GM23338 (cell line): ENCODE results near the gene IL26. TPM values are rescaled to one million over a fixed set of nuclear protein-coding genes. Genes with fewer than 3 reads are reported as not detected.

ENCODE experiments used
- ATAC-seq: fragments of 200-7000 bp; cut with Tn5 transposase; 3 replicates; pipeline ENCODE4 v1.9.1; 2020
- DNase-seq: peaks from one replicate; pipeline ENCODE4 v3.0.0-alpha.2; 2015; ENCODE audit warnings: low spot score
- H2AFZ ChIP-seq: fragments of 200-600 bp; sonication (generic); 2 replicates; pipeline ENCODE4 v1.8.0; 2016; ENCODE audit warnings: antibody characterized with exemption, mild to moderate bottlenecking, moderate library complexity
- H3F3A ChIP-seq: fragments of 200-600 bp; sonication (generic); replicated peaks from 2 replicates; pipeline ENCODE4 v1.8.0; 2017; ENCODE audit warnings: antibody characterized with exemption, mixed run types, low read depth
- H3K27ac ChIP-seq: fragments of 200-600 bp; sonication (generic); 2 replicates; pipeline ENCODE4 v1.6.1; 2016; ENCODE audit warnings: low read depth
- H3K27me3 ChIP-seq: fragments of 200-600 bp; sonication (generic); 2 replicates; pipeline ENCODE4 v1.8.0; 2016; ENCODE audit warnings: mild to moderate bottlenecking, mixed run types, moderate library complexity; ENCODE audit not compliant: insufficient read depth
- H3K36me3 ChIP-seq: fragments of 200-600 bp; sonication (generic); 2 replicates; pipeline ENCODE4 v1.8.0; 2016; ENCODE audit warnings: mild to moderate bottlenecking; ENCODE audit not compliant: insufficient read depth
- H3K4me1 ChIP-seq: fragments of 200-600 bp; sonication (generic); 2 replicates; pipeline ENCODE4 v1.8.0; 2016; ENCODE audit warnings: mild to moderate bottlenecking, moderate library complexity; ENCODE audit not compliant: insufficient read depth
- H3K4me2 ChIP-seq: fragments of 200-600 bp; sonication (generic); 2 replicates; pipeline ENCODE4 v1.7.1; 2017; ENCODE audit warnings: mixed run types
- H3K4me3 ChIP-seq: fragments of 200-600 bp; sonication (generic); 2 replicates; pipeline ENCODE4 v1.6.1; 2016; ENCODE audit warnings: mixed run types
- H3K79me2 ChIP-seq: fragments of 200-600 bp; sonication (generic); replicated peaks from 2 replicates; pipeline ENCODE4 v1.8.0; 2017; ENCODE audit warnings: mild to moderate bottlenecking; ENCODE audit not compliant: insufficient read depth
- H3K9me2 ChIP-seq: fragments of 200-600 bp; sonication (generic); 2 replicates; pipeline ENCODE4 v1.8.0; 2017; ENCODE audit not compliant: insufficient read depth
- H4K20me1 ChIP-seq: fragments of 200-600 bp; sonication (generic); replicated peaks from 2 replicates; pipeline ENCODE4 v1.8.0; 2017; ENCODE audit warnings: mild to moderate bottlenecking; ENCODE audit not compliant: insufficient read depth
- H3K27ac Mint-ChIP-seq: 2 replicates; pipeline ENCODE4 v1.8.0; 2020; ENCODE audit warnings: inconsistent platforms, mild to moderate bottlenecking, moderate library complexity, mixed read lengths
- H3K27me3 Mint-ChIP-seq: 3 replicates; pipeline ENCODE4 v1.8.0; 2022; ENCODE audit warnings: low read depth, mild to moderate bottlenecking, moderate library complexity, mixed read lengths, inconsistent platforms; ENCODE audit not compliant: insufficient read depth, poor library complexity
- H3K36me3 Mint-ChIP-seq: 3 replicates; pipeline ENCODE4 v1.8.0; 2021; ENCODE audit warnings: low read depth, mild to moderate bottlenecking, inconsistent platforms, moderate library complexity, mixed read lengths
- H3K4me1 Mint-ChIP-seq: 3 replicates; pipeline ENCODE4 v1.8.0; 2020; ENCODE audit warnings: mild to moderate bottlenecking, inconsistent platforms, mixed read lengths
- H3K4me3 Mint-ChIP-seq: 3 replicates; pipeline ENCODE4 v1.8.0; 2021; ENCODE audit warnings: moderate library complexity, mild to moderate bottlenecking, inconsistent platforms, mixed read lengths
- H3K9me3 Mint-ChIP-seq: 3 replicates; pipeline ENCODE4 v1.8.0; 2020; ENCODE audit warnings: moderate library complexity, mild to moderate bottlenecking, inconsistent platforms, mixed read lengths
- CREB1 ChIP-seq: fragments of 250-450 bp; sonication (Bioruptor Pico); IDR thresholded peaks from 2 replicates; pipeline ENCODE4 v1.5.0; 2020; ENCODE audit warnings: low read depth, mild to moderate bottlenecking, moderate library complexity
- EZH2 ChIP-seq: fragments of 200-600 bp; sonication (generic); IDR thresholded peaks from one replicate; pipeline ENCODE4 v1.8.0; 2017; ENCODE audit warnings: antibody characterized with exemption, mild to moderate bottlenecking, low read depth; ENCODE audit not compliant: unreplicated experiment
- EZH2phosphoT487 ChIP-seq: fragments of 200-600 bp; sonication (generic); IDR thresholded peaks from one replicate; pipeline ENCODE4 v1.8.1; 2018; ENCODE audit warnings: antibody characterized with exemption; ENCODE audit not compliant: unreplicated experiment
- JUNB ChIP-seq: IDR thresholded peaks from one replicate; pipeline ENCODE4 v1.6.1; 2016; ENCODE audit warnings: antibody characterized with exemption; ENCODE audit not compliant: unreplicated experiment
- NANOG ChIP-seq: IDR thresholded peaks from 2 replicates; pipeline ENCODE4 v1.6.1; 2016; ENCODE audit warnings: antibody characterized with exemption, borderline replicate concordance
- POLR2AphosphoS5 ChIP-seq: IDR thresholded peaks from 2 replicates; pipeline ENCODE4 v1.6.1; 2016; ENCODE audit warnings: antibody characterized with exemption, low read depth
- STAT1 ChIP-seq: IDR thresholded peaks from one replicate; pipeline ENCODE4 v1.6.1; 2016; ENCODE audit warnings: antibody characterized with exemption; ENCODE audit not compliant: unreplicated experiment
- ZNF114 ChIP-seq: fragments of 250-450 bp; sonication (Bioruptor Pico); IDR thresholded peaks from 2 replicates; pipeline ENCODE4 v1.5.0; 2020; ENCODE audit warnings: mild to moderate bottlenecking, moderate library complexity
- ZNF331 ChIP-seq: fragments of 250-450 bp; sonication (Bioruptor Pico); IDR thresholded peaks from 2 replicates; pipeline ENCODE4 v1.5.0; 2020; ENCODE audit warnings: low read depth, mild to moderate bottlenecking, moderate library complexity
- polyA plus RNA-seq: library from polyadenylated mRNA; unstranded; fragments of >200 nt; fragmentation: Nextera tagmentation; extraction: Ambion mirVana; gene quantifications from 2 replicates; pipeline ENCODE4 v1.2.1, GENCODE V29; 2016
- total RNA-seq: library from RNA; depleted of rRNA; stranded (reverse); fragments of >200 nt; shearing (Covaris generic); gene quantifications from 2 replicates; pipeline ENCODE4 v1.2.3, GENCODE V29; 2014
- TF ChIP-seq, protein P1 (sequence below): fragments of 250-450 bp; sonication (Bioruptor Pico); IDR thresholded peaks from 2 replicates; pipeline ENCODE4 v1.5.0; 2020; ENCODE audit warnings: mild to moderate bottlenecking, moderate library complexity
- TF ChIP-seq, protein P2 (sequence below): IDR thresholded peaks from one replicate; pipeline ENCODE4 v1.6.1; 2018; ENCODE audit warnings: antibody characterized with exemption; ENCODE audit not compliant: unreplicated experiment
- TF ChIP-seq, protein P3 (sequence below): IDR thresholded peaks from 2 replicates; pipeline ENCODE4 v1.6.1; 2016; ENCODE audit warnings: antibody characterized with exemption

Gene IL26
- total and polyA plus RNA-seq, 2 experiments from 2014 or later: not detected

DNA sequence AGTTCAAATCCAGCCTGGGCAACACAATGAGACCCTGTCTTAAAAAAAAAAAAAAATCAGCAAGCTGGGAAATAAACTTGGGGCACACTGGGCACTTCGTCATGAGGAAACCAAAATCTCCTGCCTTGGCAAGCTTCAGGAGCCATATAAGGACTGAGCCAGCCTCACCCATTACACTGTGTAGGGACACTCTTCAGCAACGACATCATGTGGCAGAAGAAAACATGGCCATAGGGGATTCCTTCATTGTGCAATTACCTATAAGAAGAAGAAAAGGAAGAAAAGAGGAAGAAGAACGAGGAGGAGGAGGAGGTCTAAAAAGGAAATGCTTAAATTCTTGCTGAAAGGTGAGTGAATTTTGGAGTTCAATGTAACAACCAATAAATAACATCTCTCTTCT, 40.0 kb downstream of the IL26 start:
- Histone ChIP-seq H3K9me2 (no peaks in the 10 kb centered on the region), H3K27ac (no peak overlapping the region), H3K36me3 (no peaks in the 10 kb centered on the region), H2AFZ (no peak overlapping the region), H3K4me1 (no peaks in the 10 kb centered on the region), H4K20me1 (no peaks in the 10 kb centered on the region), H3K79me2 (no peaks in the 10 kb centered on the region), H3F3A (no peaks in the 10 kb centered on the region), H3K4me2 (no peak overlapping the region), H3K4me3 (no peak overlapping the region), H3K27me3 (no peaks in the 10 kb centered on the region)
- Mint-ChIP-seq H3K27ac (no peak overlapping the region), H3K27me3 (no peaks in the 10 kb centered on the region), H3K9me3 (no peaks in the 10 kb centered on the region; the same call in 2 of the 3 replicates), H3K4me3 (no peak overlapping the region), H3K4me1 (no peaks in the 10 kb centered on the region), H3K36me3 (no peaks in the 10 kb centered on the region)
- ATAC-seq (no peak), DNase-seq (no peak)
- TF ChIP-seq CREB1 (no peak), ZNF114 (no peak), ZNF331 (CRISPR knock-in tag) (no peak), STAT1 (no peak), EZH2phosphoT487 (no peak), POLR2AphosphoS5 (no peak), NANOG (no peak), EZH2 (no peak), JUNB (no peak)
- TF ChIP-seq, protein P1, sequence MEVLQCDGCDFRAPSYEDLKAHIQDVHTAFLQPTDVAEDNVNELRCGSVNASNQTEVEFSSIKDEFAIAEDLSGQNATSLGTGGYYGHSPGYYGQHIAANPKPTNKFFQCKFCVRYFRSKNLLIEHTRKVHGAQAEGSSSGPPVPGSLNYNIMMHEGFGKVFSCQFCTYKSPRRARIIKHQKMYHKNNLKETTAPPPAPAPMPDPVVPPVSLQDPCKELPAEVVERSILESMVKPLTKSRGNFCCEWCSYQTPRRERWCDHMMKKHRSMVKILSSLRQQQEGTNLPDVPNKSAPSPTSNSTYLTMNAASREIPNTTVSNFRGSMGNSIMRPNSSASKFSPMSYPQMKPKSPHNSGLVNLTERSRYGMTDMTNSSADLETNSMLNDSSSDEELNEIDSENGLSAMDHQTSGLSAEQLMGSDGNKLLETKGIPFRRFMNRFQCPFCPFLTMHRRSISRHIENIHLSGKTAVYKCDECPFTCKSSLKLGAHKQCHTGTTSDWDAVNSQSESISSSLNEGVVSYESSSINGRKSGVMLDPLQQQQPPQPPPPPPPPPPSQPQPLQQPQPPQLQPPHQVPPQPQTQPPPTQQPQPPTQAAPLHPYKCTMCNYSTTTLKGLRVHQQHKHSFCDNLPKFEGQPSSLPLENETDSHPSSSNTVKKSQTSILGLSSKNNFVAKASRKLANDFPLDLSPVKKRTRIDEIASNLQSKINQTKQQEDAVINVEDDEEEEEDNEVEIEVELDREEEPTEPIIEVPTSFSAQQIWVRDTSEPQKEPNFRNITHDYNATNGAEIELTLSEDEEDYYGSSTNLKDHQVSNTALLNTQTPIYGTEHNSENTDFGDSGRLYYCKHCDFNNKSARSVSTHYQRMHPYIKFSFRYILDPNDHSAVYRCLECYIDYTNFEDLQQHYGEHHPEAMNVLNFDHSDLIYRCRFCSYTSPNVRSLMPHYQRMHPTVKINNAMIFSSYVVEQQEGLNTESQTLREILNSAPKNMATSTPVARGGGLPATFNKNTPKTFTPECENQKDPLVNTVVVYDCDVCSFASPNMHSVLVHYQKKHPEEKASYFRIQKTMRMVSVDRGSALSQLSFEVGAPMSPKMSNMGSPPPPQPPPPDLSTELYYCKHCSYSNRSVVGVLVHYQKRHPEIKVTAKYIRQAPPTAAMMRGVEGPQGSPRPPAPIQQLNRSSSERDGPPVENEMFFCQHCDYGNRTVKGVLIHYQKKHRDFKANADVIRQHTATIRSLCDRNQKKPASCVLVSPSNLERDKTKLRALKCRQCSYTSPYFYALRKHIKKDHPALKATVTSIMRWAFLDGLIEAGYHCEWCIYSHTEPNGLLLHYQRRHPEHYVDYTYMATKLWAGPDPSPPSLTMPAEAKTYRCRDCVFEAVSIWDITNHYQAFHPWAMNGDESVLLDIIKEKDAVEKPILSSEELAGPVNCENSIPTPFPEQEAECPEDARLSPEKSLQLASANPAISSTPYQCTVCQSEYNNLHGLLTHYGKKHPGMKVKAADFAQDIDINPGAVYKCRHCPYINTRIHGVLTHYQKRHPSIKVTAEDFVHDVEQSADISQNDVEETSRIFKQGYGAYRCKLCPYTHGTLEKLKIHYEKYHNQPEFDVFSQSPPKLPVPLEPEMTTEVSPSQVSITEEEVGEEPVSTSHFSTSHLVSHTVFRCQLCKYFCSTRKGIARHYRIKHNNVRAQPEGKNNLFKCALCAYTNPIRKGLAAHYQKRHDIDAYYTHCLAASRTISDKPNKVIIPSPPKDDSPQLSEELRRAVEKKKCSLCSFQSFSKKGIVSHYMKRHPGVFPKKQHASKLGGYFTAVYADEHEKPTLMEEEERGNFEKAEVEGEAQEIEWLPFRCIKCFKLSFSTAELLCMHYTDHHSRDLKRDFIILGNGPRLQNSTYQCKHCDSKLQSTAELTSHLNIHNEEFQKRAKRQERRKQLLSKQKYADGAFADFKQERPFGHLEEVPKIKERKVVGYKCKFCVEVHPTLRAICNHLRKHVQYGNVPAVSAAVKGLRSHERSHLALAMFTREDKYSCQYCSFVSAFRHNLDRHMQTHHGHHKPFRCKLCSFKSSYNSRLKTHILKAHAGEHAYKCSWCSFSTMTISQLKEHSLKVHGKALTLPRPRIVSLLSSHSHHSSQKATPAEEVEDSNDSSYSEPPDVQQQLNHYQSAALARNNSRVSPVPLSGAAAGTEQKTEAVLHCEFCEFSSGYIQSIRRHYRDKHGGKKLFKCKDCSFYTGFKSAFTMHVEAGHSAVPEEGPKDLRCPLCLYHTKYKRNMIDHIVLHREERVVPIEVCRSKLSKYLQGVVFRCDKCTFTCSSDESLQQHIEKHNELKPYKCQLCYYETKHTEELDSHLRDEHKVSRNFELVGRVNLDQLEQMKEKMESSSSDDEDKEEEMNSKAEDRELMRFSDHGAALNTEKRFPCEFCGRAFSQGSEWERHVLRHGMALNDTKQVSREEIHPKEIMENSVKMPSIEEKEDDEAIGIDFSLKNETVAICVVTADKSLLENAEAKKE (CRISPR knock-in tag): no peak
- TF ChIP-seq, protein P2, sequence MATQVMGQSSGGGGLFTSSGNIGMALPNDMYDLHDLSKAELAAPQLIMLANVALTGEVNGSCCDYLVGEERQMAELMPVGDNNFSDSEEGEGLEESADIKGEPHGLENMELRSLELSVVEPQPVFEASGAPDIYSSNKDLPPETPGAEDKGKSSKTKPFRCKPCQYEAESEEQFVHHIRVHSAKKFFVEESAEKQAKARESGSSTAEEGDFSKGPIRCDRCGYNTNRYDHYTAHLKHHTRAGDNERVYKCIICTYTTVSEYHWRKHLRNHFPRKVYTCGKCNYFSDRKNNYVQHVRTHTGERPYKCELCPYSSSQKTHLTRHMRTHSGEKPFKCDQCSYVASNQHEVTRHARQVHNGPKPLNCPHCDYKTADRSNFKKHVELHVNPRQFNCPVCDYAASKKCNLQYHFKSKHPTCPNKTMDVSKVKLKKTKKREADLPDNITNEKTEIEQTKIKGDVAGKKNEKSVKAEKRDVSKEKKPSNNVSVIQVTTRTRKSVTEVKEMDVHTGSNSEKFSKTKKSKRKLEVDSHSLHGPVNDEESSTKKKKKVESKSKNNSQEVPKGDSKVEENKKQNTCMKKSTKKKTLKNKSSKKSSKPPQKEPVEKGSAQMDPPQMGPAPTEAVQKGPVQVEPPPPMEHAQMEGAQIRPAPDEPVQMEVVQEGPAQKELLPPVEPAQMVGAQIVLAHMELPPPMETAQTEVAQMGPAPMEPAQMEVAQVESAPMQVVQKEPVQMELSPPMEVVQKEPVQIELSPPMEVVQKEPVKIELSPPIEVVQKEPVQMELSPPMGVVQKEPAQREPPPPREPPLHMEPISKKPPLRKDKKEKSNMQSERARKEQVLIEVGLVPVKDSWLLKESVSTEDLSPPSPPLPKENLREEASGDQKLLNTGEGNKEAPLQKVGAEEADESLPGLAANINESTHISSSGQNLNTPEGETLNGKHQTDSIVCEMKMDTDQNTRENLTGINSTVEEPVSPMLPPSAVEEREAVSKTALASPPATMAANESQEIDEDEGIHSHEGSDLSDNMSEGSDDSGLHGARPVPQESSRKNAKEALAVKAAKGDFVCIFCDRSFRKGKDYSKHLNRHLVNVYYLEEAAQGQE: no peak
- TF ChIP-seq, protein P3, sequence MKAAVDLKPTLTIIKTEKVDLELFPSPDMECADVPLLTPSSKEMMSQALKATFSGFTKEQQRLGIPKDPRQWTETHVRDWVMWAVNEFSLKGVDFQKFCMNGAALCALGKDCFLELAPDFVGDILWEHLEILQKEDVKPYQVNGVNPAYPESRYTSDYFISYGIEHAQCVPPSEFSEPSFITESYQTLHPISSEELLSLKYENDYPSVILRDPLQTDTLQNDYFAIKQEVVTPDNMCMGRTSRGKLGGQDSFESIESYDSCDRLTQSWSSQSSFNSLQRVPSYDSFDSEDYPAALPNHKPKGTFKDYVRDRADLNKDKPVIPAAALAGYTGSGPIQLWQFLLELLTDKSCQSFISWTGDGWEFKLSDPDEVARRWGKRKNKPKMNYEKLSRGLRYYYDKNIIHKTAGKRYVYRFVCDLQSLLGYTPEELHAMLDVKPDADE: no peak
